SK-N-SH (cell line): ENCODE measurements around the gene COX4I1. TPM values are rescaled to one million over a fixed set of nuclear protein-coding genes. Genes with fewer than 3 reads are reported as not detected.

ENCODE experiments used
- CTCF ChIA-PET: fragments of 300-600, 350-600 bp; formaldehyde crosslinking; extraction: SDS; loops from one replicate; lab custom pipeline; 2021; lab: Yijun Ruan, JAX
- POLR2A ChIA-PET: fragments of 350-600 bp; sonication (Branson Sonifier 250); formaldehyde crosslinking; extraction: SDS; loops from one replicate; lab custom pipeline; 2020; ENCODE audit warnings: antibody characterized with exemption, inconsistent platforms; lab: Yijun Ruan, JAX
- DNase-seq: peaks from one replicate; pipeline ENCODE4 v3.0.0; 2012
- H2AFZ ChIP-seq: fragments of 200-600 bp; sonication (generic); 2 replicates; pipeline ENCODE4 v1.8.1; 2016; ENCODE audit warnings: antibody characterized with exemption, mild to moderate bottlenecking, low read depth
- H3F3A ChIP-seq: fragments of 200-600 bp; sonication (generic); replicated peaks from 2 replicates; pipeline ENCODE3; 2016; ENCODE audit warnings: antibody characterized with exemption, mild to moderate bottlenecking; ENCODE audit not compliant: insufficient read depth
- H3K27ac ChIP-seq, 2 experiments: fragments of 200-500 bp in 1 of 2; fragments of 200-600 bp in 1 of 2; sonication (Bioruptor generic) in 1 of 2; sonication (generic), shearing (Covaris generic) in 1 of 2; 2 replicates each; pipeline versions ENCODE4 v1.5.1 to v1.6.1; 2014 to 2016; ENCODE audit warnings: low read depth in 2 of 2, inconsistent platforms in 1 of 2, low read length in 1 of 2, mild to moderate bottlenecking in 1 of 2, mixed read lengths in 1 of 2
- H3K27me3 ChIP-seq: fragments of 200-600 bp; sonication (generic), shearing (Covaris generic); 2 replicates; pipeline ENCODE4 v1.6.1; 2016; ENCODE audit warnings: mixed run types; ENCODE audit not compliant: insufficient read depth
- H3K36me3 ChIP-seq, 2 experiments: fragments of 200-500 bp in 1 of 2; fragments of 200-600 bp in 1 of 2; sonication (Bioruptor generic) in 1 of 2; sonication (generic) in 1 of 2; replicated peaks in 1 of 2; 2 replicates each; pipeline versions ENCODE3 to v1.5.1; 2014 to 2016; ENCODE audit warnings: low read length in 1 of 2, mild to moderate bottlenecking in 1 of 2; ENCODE audit not compliant: insufficient read depth in 2 of 2, control insufficient read depth in 1 of 2
- H3K4me1 ChIP-seq, 2 experiments: fragments of 200-500 bp in 1 of 2; fragments of 200-600 bp in 1 of 2; sonication (Bioruptor generic) in 1 of 2; sonication (generic), shearing (Covaris generic) in 1 of 2; 2 replicates each; pipeline versions ENCODE4 v1.5.1 to v1.6.1; 2014 to 2016; ENCODE audit warnings: low read depth in 1 of 2, low read length in 1 of 2, mixed run types in 1 of 2; ENCODE audit not compliant: insufficient read depth in 2 of 2, control insufficient read depth in 1 of 2
- H3K4me2 ChIP-seq: fragments of 200-600 bp; sonication (generic), shearing (Covaris generic); 2 replicates; pipeline ENCODE4 v1.6.1; 2017; ENCODE audit warnings: mixed run types
- H3K4me3 ChIP-seq, 2 experiments: fragments of 200-500 bp in 1 of 2; fragments of 200-600 bp in 1 of 2; sonication (Bioruptor generic) in 1 of 2; sonication (generic), shearing (Covaris generic) in 1 of 2; 2 replicates each; pipeline versions ENCODE4 v1.5.1 to v1.8.1; 2014 to 2016; ENCODE audit warnings: low read depth in 2 of 2, inconsistent platforms in 1 of 2, low read length in 1 of 2, mild to moderate bottlenecking in 1 of 2, mixed read lengths in 1 of 2, moderate library complexity in 1 of 2
- H3K79me2 ChIP-seq: fragments of 200-600 bp; sonication (generic); 2 replicates; pipeline ENCODE4 v1.8.1; 2017; ENCODE audit warnings: mild to moderate bottlenecking; ENCODE audit not compliant: insufficient read depth
- H3K9ac ChIP-seq: fragments of 200-600 bp; sonication (generic); 2 replicates; pipeline ENCODE4 v1.6.1; 2017; ENCODE audit warnings: mixed run types
- H3K9me2 ChIP-seq: fragments of 200-600 bp; sonication (generic); 2 replicates; pipeline ENCODE4 v1.6.1; 2017; ENCODE audit warnings: mixed run types
- H3K9me3 ChIP-seq: fragments of 200-600 bp; sonication (generic); 2 replicates; pipeline ENCODE4 v1.6.1; 2017; ENCODE audit warnings: mixed run types, mild to moderate bottlenecking, moderate library complexity
- H4K20me1 ChIP-seq: fragments of 200-600 bp; sonication (generic); 2 replicates; pipeline ENCODE4 v1.6.1; 2017; ENCODE audit warnings: mild to moderate bottlenecking, mixed run types; ENCODE audit not compliant: insufficient read depth
- EZH2phosphoT487 ChIP-seq: fragments of 200-600 bp; sonication (generic); IDR thresholded peaks from 2 replicates; pipeline ENCODE4 v1.6.1; 2017; ENCODE audit warnings: low read depth, mixed run types, mild to moderate bottlenecking, antibody characterized with exemption, moderate library complexity, borderline replicate concordance
- NFIC ChIP-seq: IDR thresholded peaks from 2 replicates; pipeline ENCODE4 v1.4.0; 2012; ENCODE audit warnings: borderline replicate concordance
- NRF1 ChIP-seq: IDR thresholded peaks from 2 replicates; pipeline ENCODE4 v1.6.1; 2012; ENCODE audit warnings: low read depth, mild to moderate bottlenecking, low read length
- RAD21 ChIP-seq: IDR thresholded peaks from 2 replicates; pipeline ENCODE4 v1.6.1; 2012; ENCODE audit warnings: mild to moderate bottlenecking, low read length
- RFX5 ChIP-seq: IDR thresholded peaks from 2 replicates; pipeline ENCODE4 v1.6.1; 2012; ENCODE audit warnings: mild to moderate bottlenecking, improper control_type of control experiment, low read length
- TCF12 ChIP-seq: IDR thresholded peaks from 2 replicates; pipeline ENCODE4 v1.4.0; 2012
- TEAD4 ChIP-seq: IDR thresholded peaks from 2 replicates; pipeline ENCODE4 v1.4.0; 2012; ENCODE audit warnings: mild to moderate bottlenecking, borderline replicate concordance; ENCODE audit not compliant: insufficient read depth
- YY1 ChIP-seq: IDR thresholded peaks from 2 replicates; pipeline ENCODE4 v1.4.0; 2012; ENCODE audit warnings: low read depth, mild to moderate bottlenecking
- WGBS: methylation state at CpG from one replicate; pipeline ENCODE4 v1.1.6; 2017; ENCODE audit warnings: low lambda C conversion rate; 5-methylcytosine and 5-hydroxymethylcytosine counted together
- polyA plus RNA-seq, 3 experiments: library from polyadenylated mRNA; depleted of rRNA; stranded (reverse); fragments of >200 nt; gene quantifications; 2 replicates each; pipeline ENCODE4 v1.2.3, GENCODE V29; 2012
- TF ChIP-seq, protein P1 (sequence below): fragments of 200-600 bp; sonication (generic); IDR thresholded peaks from 2 replicates; pipeline ENCODE4 v1.6.1; 2017; ENCODE audit warnings: antibody characterized with exemption, mild to moderate bottlenecking, moderate library complexity
- TF ChIP-seq, protein P2 (sequence below): IDR thresholded peaks from 2 replicates; pipeline ENCODE4 v1.6.1; 2012; ENCODE audit warnings: mild to moderate bottlenecking, low read depth, low read length, moderate library complexity
- TF ChIP-seq, protein P3 (sequence below): fragments of 150-350 bp; IDR thresholded peaks from 2 replicates; pipeline ENCODE4 v1.6.1; 2017; ENCODE audit warnings: antibody characterized with exemption, low read length, low read depth, borderline replicate concordance

Gene COX4I1
- polyA plus RNA-seq, 1 of the 3 experiments (the other 2 are of a cell fraction): 1,294 TPM

DNA sequence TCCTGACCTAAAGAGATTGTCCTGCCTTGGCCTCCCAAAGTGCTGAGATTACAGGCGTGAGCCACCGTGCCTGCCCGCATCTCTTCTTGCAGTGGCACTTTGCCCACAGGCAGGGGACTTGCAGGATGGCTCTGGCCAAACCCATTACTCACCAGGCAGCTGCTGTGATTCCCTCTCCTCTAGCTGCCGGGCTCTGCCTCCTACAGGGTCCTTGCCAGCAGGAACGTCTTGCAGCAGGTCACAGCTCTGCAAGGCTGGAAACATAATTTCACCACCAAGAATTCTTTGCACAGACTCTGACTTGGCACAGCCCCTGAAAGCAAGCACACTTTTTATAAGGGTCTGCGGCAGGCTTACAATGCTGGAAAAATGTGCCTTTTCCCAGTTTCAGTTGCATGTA is 20.3 kb downstream of the COX4I1 start:
- POLR2A ChIA-PET: no interaction called here
- DNase-seq: no peak

More for the DNA sequence above, 20.3 kb downstream of the COX4I1 start:
- WGBS: 23% methylated on average over 4 of the region's 6 CpGs
- TF ChIP-seq RFX5: no peak
- no peak for TF ChIP-seq TEAD4
- TF ChIP-seq RAD21: no peak
- TF ChIP-seq, protein P1, sequence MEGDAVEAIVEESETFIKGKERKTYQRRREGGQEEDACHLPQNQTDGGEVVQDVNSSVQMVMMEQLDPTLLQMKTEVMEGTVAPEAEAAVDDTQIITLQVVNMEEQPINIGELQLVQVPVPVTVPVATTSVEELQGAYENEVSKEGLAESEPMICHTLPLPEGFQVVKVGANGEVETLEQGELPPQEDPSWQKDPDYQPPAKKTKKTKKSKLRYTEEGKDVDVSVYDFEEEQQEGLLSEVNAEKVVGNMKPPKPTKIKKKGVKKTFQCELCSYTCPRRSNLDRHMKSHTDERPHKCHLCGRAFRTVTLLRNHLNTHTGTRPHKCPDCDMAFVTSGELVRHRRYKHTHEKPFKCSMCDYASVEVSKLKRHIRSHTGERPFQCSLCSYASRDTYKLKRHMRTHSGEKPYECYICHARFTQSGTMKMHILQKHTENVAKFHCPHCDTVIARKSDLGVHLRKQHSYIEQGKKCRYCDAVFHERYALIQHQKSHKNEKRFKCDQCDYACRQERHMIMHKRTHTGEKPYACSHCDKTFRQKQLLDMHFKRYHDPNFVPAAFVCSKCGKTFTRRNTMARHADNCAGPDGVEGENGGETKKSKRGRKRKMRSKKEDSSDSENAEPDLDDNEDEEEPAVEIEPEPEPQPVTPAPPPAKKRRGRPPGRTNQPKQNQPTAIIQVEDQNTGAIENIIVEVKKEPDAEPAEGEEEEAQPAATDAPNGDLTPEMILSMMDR: no peak
- TF ChIP-seq EZH2phosphoT487: no peak
- TF ChIP-seq YY1: no peak
- TF ChIP-seq NFIC: no peak
- TF ChIP-seq, protein P2, sequence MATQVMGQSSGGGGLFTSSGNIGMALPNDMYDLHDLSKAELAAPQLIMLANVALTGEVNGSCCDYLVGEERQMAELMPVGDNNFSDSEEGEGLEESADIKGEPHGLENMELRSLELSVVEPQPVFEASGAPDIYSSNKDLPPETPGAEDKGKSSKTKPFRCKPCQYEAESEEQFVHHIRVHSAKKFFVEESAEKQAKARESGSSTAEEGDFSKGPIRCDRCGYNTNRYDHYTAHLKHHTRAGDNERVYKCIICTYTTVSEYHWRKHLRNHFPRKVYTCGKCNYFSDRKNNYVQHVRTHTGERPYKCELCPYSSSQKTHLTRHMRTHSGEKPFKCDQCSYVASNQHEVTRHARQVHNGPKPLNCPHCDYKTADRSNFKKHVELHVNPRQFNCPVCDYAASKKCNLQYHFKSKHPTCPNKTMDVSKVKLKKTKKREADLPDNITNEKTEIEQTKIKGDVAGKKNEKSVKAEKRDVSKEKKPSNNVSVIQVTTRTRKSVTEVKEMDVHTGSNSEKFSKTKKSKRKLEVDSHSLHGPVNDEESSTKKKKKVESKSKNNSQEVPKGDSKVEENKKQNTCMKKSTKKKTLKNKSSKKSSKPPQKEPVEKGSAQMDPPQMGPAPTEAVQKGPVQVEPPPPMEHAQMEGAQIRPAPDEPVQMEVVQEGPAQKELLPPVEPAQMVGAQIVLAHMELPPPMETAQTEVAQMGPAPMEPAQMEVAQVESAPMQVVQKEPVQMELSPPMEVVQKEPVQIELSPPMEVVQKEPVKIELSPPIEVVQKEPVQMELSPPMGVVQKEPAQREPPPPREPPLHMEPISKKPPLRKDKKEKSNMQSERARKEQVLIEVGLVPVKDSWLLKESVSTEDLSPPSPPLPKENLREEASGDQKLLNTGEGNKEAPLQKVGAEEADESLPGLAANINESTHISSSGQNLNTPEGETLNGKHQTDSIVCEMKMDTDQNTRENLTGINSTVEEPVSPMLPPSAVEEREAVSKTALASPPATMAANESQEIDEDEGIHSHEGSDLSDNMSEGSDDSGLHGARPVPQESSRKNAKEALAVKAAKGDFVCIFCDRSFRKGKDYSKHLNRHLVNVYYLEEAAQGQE: no peak
- TF ChIP-seq TCF12: no peak
- TF ChIP-seq NRF1: no peak
- TF ChIP-seq, protein P3, sequence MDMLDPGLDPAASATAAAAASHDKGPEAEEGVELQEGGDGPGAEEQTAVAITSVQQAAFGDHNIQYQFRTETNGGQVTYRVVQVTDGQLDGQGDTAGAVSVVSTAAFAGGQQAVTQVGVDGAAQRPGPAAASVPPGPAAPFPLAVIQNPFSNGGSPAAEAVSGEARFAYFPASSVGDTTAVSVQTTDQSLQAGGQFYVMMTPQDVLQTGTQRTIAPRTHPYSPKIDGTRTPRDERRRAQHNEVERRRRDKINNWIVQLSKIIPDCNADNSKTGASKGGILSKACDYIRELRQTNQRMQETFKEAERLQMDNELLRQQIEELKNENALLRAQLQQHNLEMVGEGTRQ: no peak
- Histone ChIP-seq H3K4me1 (no peaks in the 10 kb centered on the region), H3K36me3 (no peaks in the 10 kb centered on the region), H3K27me3 (peaks cover 49% of the 10 kb centered on the region), H3F3A (no peaks in the 10 kb centered on the region), H3K9me2 (no peaks in the 10 kb centered on the region), H4K20me1 (no peaks in the 10 kb centered on the region), H3K9me3 (no peaks in the 10 kb centered on the region), H3K4me3 (no peak overlapping the region), H3K9ac (no peak overlapping the region), H2AFZ (no peak overlapping the region), H3K79me2 (no peaks in the 10 kb centered on the region), H3K4me2 (no peak overlapping the region), H3K27ac (no peak overlapping the region)
- CTCF ChIA-PET: interaction anchor here (0.6 to 4.8 kb wide), 16 partner anchors 9 to 1981 kb away, joined by 3 to 94 read pairs (median 6); no protein-coding TSS in a partner anchor
